Gastrocnemius medialis (tissue), 4 donors: ENCODE measurements around the gene HAO2. TPM values are rescaled to one million over a fixed set of nuclear protein-coding genes. Genes with fewer than 3 reads are reported as not detected.

Source experiments
- ATAC-seq, 2 donors: fragments of 150-250 bp; one replicate each; pipeline ENCODE4 v1.9.1; 2016
- DNase-seq, 2 donors: peaks; one replicate each; pipeline ENCODE4 v3.0.0-alpha.2; 2019
- H3K27ac ChIP-seq, 4 donors: fragments of 200-600 bp; sonication (generic); 1 replicate in 1 of 4; 2 replicates in 3 of 4; pipeline ENCODE4 v1.5.1; 2016 to 2018; ENCODE audit warnings: mild to moderate bottlenecking in 2 of 4, moderate library complexity in 1 of 4
- H3K27me3 ChIP-seq, 3 donors: fragments of 200-600 bp; sonication (generic) in 2 of 3; 1 replicate in 1 of 3; 2 replicates in 2 of 3; pipeline versions ENCODE4 v1.5.1 to v1.6.0; 2016 to 2019; ENCODE audit warnings: mild to moderate bottlenecking in 1 of 3, moderate library complexity in 1 of 3
- H3K36me3 ChIP-seq, 2 donors: fragments of 200-600 bp; sonication (generic) in 1 of 2; one replicate each; pipeline ENCODE4 v1.5.1; 2017 to 2018
- H3K4me1 ChIP-seq, 2 donors: fragments of 200-600 bp; sonication (generic) in 1 of 2; one replicate each; pipeline ENCODE4 v1.5.1; 2016 to 2017; ENCODE audit warnings: mild to moderate bottlenecking in 2 of 2
- H3K4me3 ChIP-seq, 4 donors: fragments of 200-600 bp; sonication (generic) in 3 of 4; 1 replicate in 1 of 4; 2 replicates in 3 of 4; pipeline ENCODE4 v1.5.1; 2016 to 2019; ENCODE audit warnings: mild to moderate bottlenecking in 2 of 4
- H3K9me3 ChIP-seq, 3 donors: fragments of 200-600 bp; sonication (generic) in 2 of 3; 1 replicate in 1 of 3; 2 replicates in 2 of 3; pipeline ENCODE4 v1.5.1; 2016 to 2019
- CTCF ChIP-seq, 5 experiments: fragments of 450-650 bp in 3 of 5; fragments of 200-600 bp in 2 of 5; sonication (generic) in 2 of 5; IDR thresholded peaks in 4 of 5; conservative IDR thresholded peaks in 1 of 5; 1 replicate in 4 of 5; 2 replicates in 1 of 5; pipeline ENCODE4 v1.5.1; 2016 to 2019; ENCODE audit warnings: antibody characterized with exemption in 5 of 5, mild to moderate bottlenecking in 3 of 5, moderate library complexity in 3 of 5
- POLR2A ChIP-seq, 2 donors: fragments of 450-650 bp; IDR thresholded peaks; one replicate each; pipeline ENCODE4 v1.6.1; 2017; ENCODE audit warnings: antibody characterized with exemption in 2 of 2, mild to moderate bottlenecking in 2 of 2, moderate library complexity in 2 of 2
- in situ Hi-C, 4 donors: fragments of 200-750 bp; cut with MboI; loops; one replicate each; pipeline versions ENCODE4 v1.15.0 to v1.8.0; 2017; ENCODE audit warnings: low sequenced_read_pairs in 4 of 4
- intact Hi-C: fragments of 100-400 bp; cut with DNase I; formaldehyde crosslinking; loops from one replicate; pipeline ENCODE4 v1.15.1; 2023; ENCODE audit warnings: low total_unique reads
- total RNA-seq, 4 donors: library from RNA; depleted of rRNA; stranded (reverse); fragments of >200 nt; gene quantifications; one replicate each; pipeline versions ENCODE4 v1.1.0 to v1.2.3, GENCODE V29; 2016

Gene HAO2
- total RNA-seq, 4 donors from 2014 or later, result 0.18 TPM; not detected in 3

GRCh38 chr1:119430486-119430885, 61.9 kb downstream of the HAO2 start:
- H3K4me3 ChIP-seq, result no peak overlapping the region
- H3K4me1 ChIP-seq, result no peaks in the 10 kb centered on the region
- intact Hi-C loops (no loop called here), in situ Hi-C loops (no loop called here)
- H3K9me3 ChIP-seq, result no peaks in the 10 kb centered on the region
- no peak for TF ChIP-seq POLR2A (IDR thresholded peaks at IDR 0.05)
- no peak for TF ChIP-seq CTCF (IDR thresholded peaks at IDR 0.05 in 4 of 5, conservative IDR thresholded peaks at IDR 0.05 in 1 of 5)
- ATAC-seq, result no peak
- H3K36me3 ChIP-seq, result no peaks in the 10 kb centered on the region
- H3K27me3 ChIP-seq, result no peaks in the 10 kb centered on the region
- DNase-seq, result no peak
- no peak overlapping the region for H3K27ac ChIP-seq

GRCh38 chr1:119431836-119432235, 63.3 kb downstream of the HAO2 start:
- no peak for TF ChIP-seq CTCF (IDR thresholded peaks at IDR 0.05 in 4 of 5, conservative IDR thresholded peaks at IDR 0.05 in 1 of 5)
- no peak for TF ChIP-seq POLR2A (IDR thresholded peaks at IDR 0.05)
- ATAC-seq (no peak), DNase-seq (no peak)
- Histone ChIP-seq H3K4me1 (no peaks in the 10 kb centered on the region), H3K9me3 (no peaks in the 10 kb centered on the region), H3K27me3 (no peaks in the 10 kb centered on the region), H3K36me3 (no peaks in the 10 kb centered on the region), H3K27ac (no peak overlapping the region), H3K4me3 (no peak overlapping the region)
- intact Hi-C loops, result no loop called here
- in situ Hi-C loops, result no loop called here

GRCh38 chr1:119435052-119435451, 66.5 kb downstream of the HAO2 start:
- Histone ChIP-seq H3K36me3 (no peaks in the 10 kb centered on the region), H3K27ac (no peak overlapping the region), H3K4me1 (no peaks in the 10 kb centered on the region), H3K9me3 (no peaks in the 10 kb centered on the region), H3K27me3 (no peaks in the 10 kb centered on the region), H3K4me3 (no peak overlapping the region)
- intact Hi-C loops, result no loop called here
- in situ Hi-C loops, result no loop called here
- ATAC-seq (no peak), DNase-seq (no peak)
- TF ChIP-seq POLR2A (IDR thresholded peaks at IDR 0.05) (no peak), CTCF (IDR thresholded peaks at IDR 0.05 in 4 of 5, conservative IDR thresholded peaks at IDR 0.05 in 1 of 5) (no peak)

- TF ChIP-seq POLR2A (IDR thresholded peaks at IDR 0.05), result no peak
- TF ChIP-seq CTCF (IDR thresholded peaks at IDR 0.05 in 4 of 5, conservative IDR thresholded peaks at IDR 0.05 in 1 of 5), result no peak
Observed at GRCh38 chr1:119438761-119439160, 70.2 kb downstream of the HAO2 start.

GRCh38 chr1:119440721-119441307, 72.2 kb downstream of the HAO2 start:
- Histone ChIP-seq H3K4me1 (no peaks in the 10 kb centered on the region), H3K27ac (no peak overlapping the region), H3K36me3 (no peaks in the 10 kb centered on the region), H3K27me3 (no peaks in the 10 kb centered on the region), H3K4me3 (no peak overlapping the region), H3K9me3 (no peaks in the 10 kb centered on the region)
- in situ Hi-C loops (no loop called here), intact Hi-C loops (no loop called here)
- no peak for DNase-seq
- TF ChIP-seq CTCF (IDR thresholded peaks at IDR 0.05 in 4 of 5, conservative IDR thresholded peaks at IDR 0.05 in 1 of 5) (no peak), POLR2A (IDR thresholded peaks at IDR 0.05) (no peak)
- no peak for ATAC-seq

More at GRCh38 chr1:119438761-119439160, 70.2 kb downstream of the HAO2 start:
- H3K4me1 ChIP-seq, result no peaks in the 10 kb centered on the region
- H3K4me3 ChIP-seq, result no peak overlapping the region
- intact Hi-C loops (no loop called here), in situ Hi-C loops (no loop called here)
- DNase-seq, result no peak
- no peak for ATAC-seq
- H3K27ac ChIP-seq, result no peak overlapping the region
- H3K9me3 ChIP-seq, result no peaks in the 10 kb centered on the region
- no peaks in the 10 kb centered on the region for H3K27me3 ChIP-seq
- H3K36me3 ChIP-seq, result no peaks in the 10 kb centered on the region
